NCI-H2196 treated with DMSO at 0.1 percent for 48 hours (cell line): ENCODE measurements around the gene OR2S2.

Experiments
- DNase-seq: peaks from one replicate; lab custom pipeline; 2025; ENCODE audit not compliant: unreplicated experiment; lab: John Stamatoyannopoulos, UW

OR2S2 gene

GRCh38 chr9:35965011-35965410, 7.1 kb upstream of the OR2S2 start:
- no peak for DNase-seq

GRCh38 chr9:35962126-35962906, 4.4 kb upstream of the OR2S2 start:
- no peak for DNase-seq

- DNase-seq: no peak
Observed at GRCh38 chr9:35960039-35960655, 2.2 kb upstream of the OR2S2 start.

- DNase-seq: no peak
Observed at GRCh38 chr9:35956651-35957050, 1.3 kb downstream of the OR2S2 start.

- DNase-seq: peak; percentile 70
Observed at GRCh38 chr9:35954942-35955546, 2.9 kb downstream of the OR2S2 start.

GRCh38 chr9:35952526-35953191, 5.3 kb downstream of the OR2S2 start:
- DNase-seq: no peak

GRCh38 chr9:35951736-35952135, 6.2 kb downstream of the OR2S2 start:
- DNase-seq: no peak

GRCh38 chr9:35948901-35949318, 9.0 kb downstream of the OR2S2 start:
- no peak for DNase-seq

- no peak for DNase-seq
Observed at GRCh38 chr9:35948451-35948850, 9.5 kb downstream of the OR2S2 start.

- peak; percentile 19 for DNase-seq
Observed at GRCh38 chr9:35945341-35946018, 12.5 kb downstream of the OR2S2 start.

GRCh38 chr9:35944841-35945240, 13.1 kb downstream of the OR2S2 start:
- DNase-seq: no peak

GRCh38 chr9:35944173-35944572, 13.8 kb downstream of the OR2S2 start:
- DNase-seq: no peak

GRCh38 chr9:35942286-35942685, 15.7 kb downstream of the OR2S2 start:
- no peak for DNase-seq

- no peak for DNase-seq
Observed at GRCh38 chr9:35940458-35941407, 17.2 kb downstream of the OR2S2 start.

- no peak for DNase-seq
Observed at GRCh38 chr9:35939679-35940250, 18.2 kb downstream of the OR2S2 start.

GRCh38 chr9:35938474-35939356, 19.2 kb downstream of the OR2S2 start:
- DNase-seq: no peak

GRCh38 chr9:35937227-35937626, 20.7 kb downstream of the OR2S2 start:
- DNase-seq: no peak

GRCh38 chr9:35935755-35936509, 22.0 kb downstream of the OR2S2 start:
- no peak for DNase-seq
